Ascending aorta (tissue), 2 donors: ENCODE results near the gene ARHGEF28. TPM values are rescaled to one million over a fixed set of nuclear protein-coding genes. Genes with fewer than 3 reads are reported as not detected.

Experiments used
- DNase-seq, 2 donors: peaks; one replicate each; pipeline ENCODE4 v3.0.0-alpha.2; 2019; ENCODE audit warnings: low spot score in 2 of 2
- H3K27ac ChIP-seq, 2 donors: fragments of 200-600 bp; sonication (generic); one replicate each; pipeline ENCODE4 v1.5.1; 2016 to 2017; ENCODE audit warnings: mild to moderate bottlenecking in 1 of 2
- H3K27me3 ChIP-seq: fragments of 200-600 bp; sonication (generic); one replicate; pipeline ENCODE4 v1.5.1; 2017
- H3K36me3 ChIP-seq, 2 donors: fragments of 200-600 bp; sonication (generic); one replicate each; pipeline ENCODE4 v1.5.1; 2016
- H3K4me1 ChIP-seq, 2 donors: fragments of 200-600 bp; sonication (generic); one replicate each; pipeline ENCODE4 v1.5.1; 2016 to 2017; ENCODE audit warnings: mild to moderate bottlenecking in 1 of 2
- H3K4me3 ChIP-seq, 2 donors: fragments of 200-600 bp; sonication (generic); one replicate each; pipeline ENCODE4 v1.5.1; 2016 to 2017; ENCODE audit warnings: mild to moderate bottlenecking in 1 of 2
- H3K9me3 ChIP-seq, 2 donors: fragments of 200-600 bp; sonication (generic); one replicate each; pipeline ENCODE4 v1.5.1; 2016
- intact Hi-C: fragments of 100-400 bp; cut with DNase I; formaldehyde crosslinking; loops from one replicate; pipeline ENCODE4 v1.15.1; 2023
- total RNA-seq: library from RNA; depleted of rRNA; stranded (reverse); fragments of >200 nt; gene quantifications from one replicate; pipeline ENCODE4 v1.1.0, GENCODE V29; 2016
- TF ChIP-seq, protein P1 (sequence below), 3 experiments: fragments of 200-600 bp in 2 of 3; fragments of 450-650 bp in 1 of 3; sonication (generic) in 2 of 3; IDR thresholded peaks; one replicate each; pipeline ENCODE4 v1.5.1; 2016 to 2019; ENCODE audit warnings: antibody characterized with exemption in 3 of 3, mild to moderate bottlenecking in 1 of 3, moderate library complexity in 1 of 3

ARHGEF28 gene
- total RNA-seq, 1 donor from 2014 or later: 15.1 TPM

GRCh38 chr5:73654819-73655318 lies 28.9 kb downstream of the ARHGEF28 start:
- TF ChIP-seq, protein P1, sequence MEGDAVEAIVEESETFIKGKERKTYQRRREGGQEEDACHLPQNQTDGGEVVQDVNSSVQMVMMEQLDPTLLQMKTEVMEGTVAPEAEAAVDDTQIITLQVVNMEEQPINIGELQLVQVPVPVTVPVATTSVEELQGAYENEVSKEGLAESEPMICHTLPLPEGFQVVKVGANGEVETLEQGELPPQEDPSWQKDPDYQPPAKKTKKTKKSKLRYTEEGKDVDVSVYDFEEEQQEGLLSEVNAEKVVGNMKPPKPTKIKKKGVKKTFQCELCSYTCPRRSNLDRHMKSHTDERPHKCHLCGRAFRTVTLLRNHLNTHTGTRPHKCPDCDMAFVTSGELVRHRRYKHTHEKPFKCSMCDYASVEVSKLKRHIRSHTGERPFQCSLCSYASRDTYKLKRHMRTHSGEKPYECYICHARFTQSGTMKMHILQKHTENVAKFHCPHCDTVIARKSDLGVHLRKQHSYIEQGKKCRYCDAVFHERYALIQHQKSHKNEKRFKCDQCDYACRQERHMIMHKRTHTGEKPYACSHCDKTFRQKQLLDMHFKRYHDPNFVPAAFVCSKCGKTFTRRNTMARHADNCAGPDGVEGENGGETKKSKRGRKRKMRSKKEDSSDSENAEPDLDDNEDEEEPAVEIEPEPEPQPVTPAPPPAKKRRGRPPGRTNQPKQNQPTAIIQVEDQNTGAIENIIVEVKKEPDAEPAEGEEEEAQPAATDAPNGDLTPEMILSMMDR (IDR thresholded peaks at IDR 0.05): no peak
- Histone ChIP-seq H3K36me3 (no peaks in the 10 kb centered on the region), H3K27me3 (no peaks in the 10 kb centered on the region), H3K9me3 (no peaks in the 10 kb centered on the region), H3K4me3 (no peak overlapping the region), H3K4me1 (peaks cover 4 to 22% of the 10 kb centered on the region in 2 donors), H3K27ac (peak overlapping the region; percentile 64 to 67)
- intact Hi-C loops: no loop called here
- DNase-seq: no peak

- intact Hi-C loops: no loop called here
- Histone ChIP-seq H3K36me3 (no peaks in the 10 kb centered on the region), H3K27ac (peak overlapping the region; percentile 64 to 67), H3K9me3 (no peaks in the 10 kb centered on the region), H3K4me3 (peak overlapping the region in 1 of 2 donors; percentile 25), H3K4me1 (peaks cover 4 to 18% of the 10 kb centered on the region in 2 donors), H3K27me3 (no peaks in the 10 kb centered on the region)
- peak in 1 of 2 donors; percentile 69 for DNase-seq
- TF ChIP-seq, protein P1 (IDR thresholded peaks at IDR 0.05): no peak
Observed at GRCh38 chr5:73655521-73656160, 29.6 kb downstream of the ARHGEF28 start.

DNA sequence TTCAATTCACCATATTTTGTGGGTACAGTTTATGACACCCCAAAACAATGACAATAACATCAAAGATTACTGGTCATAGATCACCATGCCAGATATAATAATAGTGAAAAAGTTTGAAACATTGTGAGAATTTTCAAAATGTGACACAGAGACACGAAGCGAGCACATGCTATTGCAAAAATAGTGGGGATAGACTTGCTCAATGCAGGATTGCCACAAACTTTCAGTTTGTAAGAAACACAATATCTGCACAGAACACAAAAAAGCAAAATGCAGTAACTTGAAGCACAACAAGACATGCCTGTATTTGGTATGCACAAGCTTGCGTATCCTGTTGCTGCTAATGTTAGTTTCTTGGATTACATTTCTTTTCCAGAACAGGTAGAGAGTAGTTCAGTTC lies 35.8 kb downstream of the ARHGEF28 start:
- intact Hi-C loops: no loop called here
- no peak for DNase-seq
- TF ChIP-seq, protein P1 (IDR thresholded peaks at IDR 0.05): no peak
- Histone ChIP-seq H3K27me3 (no peaks in the 10 kb centered on the region), H3K4me1 (peaks cover 0 to 3% of the 10 kb centered on the region in 2 donors), H3K9me3 (no peaks in the 10 kb centered on the region), H3K27ac (no peak overlapping the region), H3K36me3 (no peaks in the 10 kb centered on the region), H3K4me3 (no peak overlapping the region)

DNA sequence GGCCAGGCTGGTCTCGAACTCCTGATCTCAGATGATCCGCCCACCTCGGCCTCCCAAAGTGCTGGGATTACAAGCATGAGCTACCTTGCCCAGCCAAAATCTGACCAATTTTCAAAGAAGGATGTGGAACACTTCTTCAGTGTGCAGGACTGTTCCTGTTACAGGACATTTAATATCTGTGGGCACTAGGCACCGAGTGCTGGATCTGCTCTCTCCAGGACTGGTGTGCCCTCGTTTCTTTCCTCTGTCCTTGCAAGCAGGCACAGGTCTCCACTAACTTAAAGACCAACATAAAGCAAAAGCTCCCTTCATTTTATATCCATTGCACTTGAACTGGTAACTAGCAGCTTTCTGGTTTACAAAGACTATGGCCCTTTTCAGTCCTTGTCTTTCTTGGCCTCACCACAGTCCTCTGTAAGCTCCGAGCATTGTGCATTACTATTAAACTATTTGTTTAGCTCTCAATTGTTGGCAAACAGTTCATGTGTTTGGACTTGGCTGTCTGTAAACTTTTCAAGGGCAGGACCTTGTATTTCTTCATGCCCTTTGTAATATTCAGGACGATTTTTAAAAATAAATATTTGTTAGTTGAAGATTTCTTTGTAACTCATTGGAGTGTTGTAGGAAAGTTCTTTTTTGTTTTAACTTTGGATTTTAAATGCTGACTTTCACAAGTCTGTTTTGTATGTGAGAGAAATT lies 37.3 kb downstream of the ARHGEF28 start:
- H3K27ac ChIP-seq: no peak overlapping the region
- no peaks in the 10 kb centered on the region for H3K36me3 ChIP-seq
- H3K27me3 ChIP-seq: no peaks in the 10 kb centered on the region
- peaks cover 0 to 3% of the 10 kb centered on the region in 2 donors for H3K4me1 ChIP-seq
- DNase-seq: no peak
- H3K9me3 ChIP-seq: no peaks in the 10 kb centered on the region
- H3K4me3 ChIP-seq: no peak overlapping the region
- intact Hi-C loops: no loop called here
- TF ChIP-seq, protein P1 (IDR thresholded peaks at IDR 0.05): no peak

GRCh38 chr5:73663860-73664240 lies 37.9 kb downstream of the ARHGEF28 start:
- no peaks in the 10 kb centered on the region for H3K27me3 ChIP-seq
- intact Hi-C loops: no loop called here
- DNase-seq: no peak
- H3K36me3 ChIP-seq: no peaks in the 10 kb centered on the region
- H3K4me1 ChIP-seq: peaks cover 0 to 3% of the 10 kb centered on the region in 2 donors
- TF ChIP-seq, protein P1 (IDR thresholded peaks at IDR 0.05): no peak
- no peak overlapping the region for H3K4me3 ChIP-seq
- H3K27ac ChIP-seq: no peak overlapping the region
- H3K9me3 ChIP-seq: no peaks in the 10 kb centered on the region
